Measurements from ENCODE around the gene OR11H6. TPM values are rescaled to one million over a fixed set of nuclear protein-coding genes. Genes with fewer than 3 reads are reported as not detected.
"Not testable (repeated sequence)": the region's sequence is repeated elsewhere in the genome, so short reads cannot be mapped to it uniquely, and the experiment has no call there.

Gene OR11H6
- total RNA-seq, 2 experiments from 2014 or later = not detected

GRCh38 chr14:20197459-20197858, 26.1 kb upstream of the OR11H6 start:
- H3K4me1 Mint-ChIP-seq (ENCODE audit: low read depth) = no peaks in the 10 kb centered on the region
- ChIA-PET CTCF (no interaction called here), POLR2A (no interaction called here)
- H3K9me3 Mint-ChIP-seq (ENCODE audit: insufficient read depth) = no peaks in the 10 kb centered on the region
- DNase-seq = no peak
- ATAC-seq = no peak
- no peaks in the 10 kb centered on the region for H3K36me3 Mint-ChIP-seq (ENCODE audit: low read depth)
- no peak overlapping the region for H3K27ac Mint-ChIP-seq
- peaks cover 3% of the 10 kb centered on the region for H3K27me3 Mint-ChIP-seq (ENCODE audit: low read depth)
- no peak overlapping the region for H3K4me3 Mint-ChIP-seq

DNA sequence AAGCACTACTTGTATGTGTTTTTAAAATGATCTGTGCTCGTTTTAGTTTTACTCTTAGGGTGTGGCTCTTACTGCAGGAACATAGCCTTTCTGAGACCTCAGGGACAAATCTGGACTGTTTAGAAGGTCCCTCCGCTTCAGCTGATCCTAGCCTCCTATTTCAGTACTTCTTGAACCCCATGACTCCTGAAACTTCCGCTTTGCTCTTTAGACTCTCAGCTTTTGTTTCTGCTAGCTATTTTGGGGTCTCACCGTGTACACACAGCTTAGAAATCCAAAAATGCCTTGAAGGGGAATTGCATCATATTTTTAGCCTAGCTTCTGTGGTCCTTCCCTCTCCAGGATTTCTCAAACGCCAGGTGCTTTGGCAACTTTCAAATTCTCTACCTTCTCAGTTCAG, 24.5 kb upstream of the OR11H6 start:
- Mint-ChIP-seq H3K4me3 (no peak overlapping the region), H3K27ac (no peak overlapping the region), H3K9me3 (ENCODE audit: insufficient read depth) (no peaks in the 10 kb centered on the region), H3K36me3 (ENCODE audit: low read depth) (no peaks in the 10 kb centered on the region), H3K27me3 (ENCODE audit: low read depth) (no peaks in the 10 kb centered on the region), H3K4me1 (ENCODE audit: low read depth) (no peaks in the 10 kb centered on the region)
- ATAC-seq = no peak
- CTCF ChIA-PET = no interaction called here
- POLR2A ChIA-PET = no interaction called here
- no peak for DNase-seq

DNA sequence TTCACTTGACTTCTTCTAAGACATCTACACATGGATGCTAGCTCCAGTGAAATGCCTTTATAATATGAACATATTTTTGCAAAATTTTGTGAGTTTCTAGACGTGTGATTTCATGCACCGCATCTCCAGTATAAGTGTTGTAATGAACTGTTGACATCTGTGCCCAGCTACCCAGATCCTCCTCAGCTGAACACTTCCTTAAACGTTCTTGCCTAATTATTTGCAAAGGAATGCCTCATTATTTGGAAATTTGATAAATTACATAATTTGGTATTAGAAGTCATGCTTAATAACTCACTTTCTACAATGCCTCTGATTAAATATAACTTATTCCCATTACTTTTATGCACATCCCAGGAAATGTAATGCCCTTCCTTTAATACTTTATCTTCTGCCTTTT, 18.8 kb upstream of the OR11H6 start:
- no peak overlapping the region for H3K4me3 Mint-ChIP-seq

DNA sequence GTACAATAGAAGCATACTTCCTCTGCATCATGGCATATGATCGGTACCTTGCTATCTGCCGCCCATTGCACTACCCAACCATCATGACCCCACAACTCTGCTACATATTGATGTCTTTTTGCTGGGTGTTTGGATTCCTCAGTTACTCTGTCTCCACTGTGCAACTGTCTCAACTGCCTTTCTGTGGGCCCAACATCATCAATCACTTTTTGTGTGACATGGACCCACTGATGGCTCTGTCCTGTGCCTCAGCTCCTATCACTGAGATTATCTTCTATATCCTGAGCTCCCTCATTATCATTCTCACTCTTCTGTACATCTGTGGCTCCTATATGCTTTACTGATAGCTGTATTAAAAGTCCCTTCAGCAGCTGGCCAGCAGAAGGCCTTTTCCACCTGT, 13.9 kb upstream of the OR11H6 start:
- no peak overlapping the region for H3K27ac Mint-ChIP-seq
- H3K36me3 Mint-ChIP-seq (ENCODE audit: low read depth) = no peaks in the 10 kb centered on the region
- H3K9me3 Mint-ChIP-seq (ENCODE audit: insufficient read depth) = no peaks in the 10 kb centered on the region
- ChIA-PET CTCF (no interaction called here), POLR2A (no interaction called here)
- ATAC-seq (no peak), DNase-seq (no peak)
- no peak overlapping the region for H3K4me3 Mint-ChIP-seq
- H3K4me1 Mint-ChIP-seq (ENCODE audit: low read depth) = no peaks in the 10 kb centered on the region
- H3K27me3 Mint-ChIP-seq (ENCODE audit: low read depth) = peaks cover 9% of the 10 kb centered on the region

More for the DNA sequence above, 18.8 kb upstream of the OR11H6 start:
- no peaks in the 10 kb centered on the region for H3K4me1 Mint-ChIP-seq (ENCODE audit: low read depth)
- ChIA-PET CTCF (no interaction called here), POLR2A (no interaction called here)
- no peaks in the 10 kb centered on the region for H3K36me3 Mint-ChIP-seq (ENCODE audit: low read depth)
- H3K27me3 Mint-ChIP-seq (ENCODE audit: low read depth) = peaks cover 9% of the 10 kb centered on the region
- ATAC-seq = no peak
- H3K27ac Mint-ChIP-seq = no peak overlapping the region
- no peak for DNase-seq
- H3K9me3 Mint-ChIP-seq (ENCODE audit: insufficient read depth) = no peaks in the 10 kb centered on the region

DNA sequence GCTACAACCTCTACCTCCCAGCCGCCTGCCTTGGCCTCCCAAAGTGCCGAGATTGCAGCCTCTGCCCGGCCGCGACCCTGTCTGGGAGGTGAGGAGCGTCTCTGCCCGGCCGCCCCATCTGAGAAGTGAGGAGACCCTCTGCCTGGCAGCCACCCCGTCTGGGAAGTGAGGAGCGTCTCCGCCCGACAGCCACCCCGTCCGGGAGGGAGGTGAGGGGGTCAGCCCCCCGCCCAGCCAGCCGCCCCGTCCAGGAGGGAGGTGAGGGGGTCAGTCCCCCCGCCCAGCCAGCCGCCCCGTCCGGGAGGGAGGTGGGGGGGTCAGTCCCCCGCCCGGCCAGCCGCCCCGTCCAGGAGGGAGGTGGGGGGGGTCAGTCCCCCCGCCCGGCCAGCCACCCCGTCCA, 11.1 kb upstream of the OR11H6 start:
- H3K4me3 Mint-ChIP-seq; H3K36me3 Mint-ChIP-seq (ENCODE audit: low read depth); CTCF ChIA-PET; H3K27ac Mint-ChIP-seq; ATAC-seq; H3K4me1 Mint-ChIP-seq (ENCODE audit: low read depth); H3K9me3 Mint-ChIP-seq (ENCODE audit: insufficient read depth); H3K27me3 Mint-ChIP-seq (ENCODE audit: low read depth); POLR2A ChIA-PET; DNase-seq: not testable (repeated sequence)

GRCh38 chr14:20215196-20215595, 8.3 kb upstream of the OR11H6 start:
- ChIA-PET CTCF (no interaction called here), POLR2A (no interaction called here)
- no peak overlapping the region for H3K27ac Mint-ChIP-seq
- H3K9me3 Mint-ChIP-seq (ENCODE audit: insufficient read depth) = no peaks in the 10 kb centered on the region
- no peaks in the 10 kb centered on the region for H3K27me3 Mint-ChIP-seq (ENCODE audit: low read depth)
- H3K4me1 Mint-ChIP-seq (ENCODE audit: low read depth) = no peaks in the 10 kb centered on the region
- DNase-seq (no peak), ATAC-seq (no peak)
- no peak overlapping the region for H3K4me3 Mint-ChIP-seq
- H3K36me3 Mint-ChIP-seq (ENCODE audit: low read depth) = no peaks in the 10 kb centered on the region

GRCh38 chr14:20219033-20219432, 4.5 kb upstream of the OR11H6 start:
- ChIA-PET CTCF (no interaction called here), POLR2A (no interaction called here)
- Mint-ChIP-seq H3K4me3 (no peak overlapping the region), H3K27ac (no peak overlapping the region), H3K36me3 (ENCODE audit: low read depth) (no peaks in the 10 kb centered on the region), H3K27me3 (ENCODE audit: low read depth) (no peaks in the 10 kb centered on the region), H3K9me3 (ENCODE audit: insufficient read depth) (no peaks in the 10 kb centered on the region), H3K4me1 (ENCODE audit: low read depth) (no peaks in the 10 kb centered on the region)
- DNase-seq (no peak), ATAC-seq (no peak)

DNA sequence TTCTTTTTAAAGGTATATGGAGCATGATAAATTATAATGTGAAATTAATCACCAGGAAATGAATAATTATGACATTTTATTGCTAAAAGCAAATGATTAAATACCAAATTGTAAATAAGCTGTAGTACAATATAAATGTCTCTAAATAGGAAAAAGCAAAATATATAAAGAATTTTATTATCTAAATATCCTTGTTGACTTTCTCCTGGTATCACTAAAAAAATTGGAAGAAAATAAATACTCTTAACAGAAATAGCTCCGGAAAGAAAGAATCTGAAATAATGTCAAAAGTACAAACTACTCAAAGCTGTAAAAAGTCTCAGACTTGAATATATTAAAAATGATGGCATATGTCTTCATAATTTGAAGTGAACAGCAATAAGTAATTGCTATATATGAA, 5.2 kb downstream of the OR11H6 start, which contains the start of gene OR11H7:
OR11H7 (plus strand) TSS at position 301 of the 400 bp plus-strand sequence.
- no peak for ATAC-seq
- no peaks in the 10 kb centered on the region for H3K36me3 Mint-ChIP-seq (ENCODE audit: low read depth)
- CTCF ChIA-PET = no interaction called here
- no peak within 1 kb of the TSS for H3K27ac Mint-ChIP-seq
- H3K9me3 Mint-ChIP-seq (ENCODE audit: insufficient read depth) = no peaks in the 10 kb centered on the region
- no peaks in the 10 kb centered on the region for H3K4me1 Mint-ChIP-seq (ENCODE audit: low read depth)
- DNase-seq = no peak
- H3K4me3 Mint-ChIP-seq = no peak within 1 kb of the TSS
- POLR2A ChIA-PET = no interaction called here
- peaks cover 3% of the 10 kb centered on the region for H3K27me3 Mint-ChIP-seq (ENCODE audit: low read depth)

- POLR2A ChIA-PET; H3K27me3 Mint-ChIP-seq (ENCODE audit: low read depth); H3K4me1 Mint-ChIP-seq (ENCODE audit: low read depth); H3K36me3 Mint-ChIP-seq (ENCODE audit: low read depth); ATAC-seq; H3K27ac Mint-ChIP-seq; H3K9me3 Mint-ChIP-seq (ENCODE audit: insufficient read depth); CTCF ChIA-PET; DNase-seq; H3K4me3 Mint-ChIP-seq: not testable (repeated sequence)
Observed at GRCh38 chr14:20235415-20235814, 11.9 kb downstream of the OR11H6 start.

GRCh38 chr14:20247646-20248246, 24.2 kb downstream of the OR11H6 start:
- H3K27me3 Mint-ChIP-seq (ENCODE audit: low read depth) = no peaks in the 10 kb centered on the region
- POLR2A ChIA-PET = no interaction called here
- H3K4me3 Mint-ChIP-seq = no peak overlapping the region
- H3K27ac Mint-ChIP-seq = no peak overlapping the region
- H3K4me1 Mint-ChIP-seq (ENCODE audit: low read depth) = no peaks in the 10 kb centered on the region
- DNase-seq = no peak
- no peaks in the 10 kb centered on the region for H3K9me3 Mint-ChIP-seq (ENCODE audit: insufficient read depth)
- ATAC-seq = no peak
- H3K36me3 Mint-ChIP-seq (ENCODE audit: low read depth) = no peaks in the 10 kb centered on the region
- CTCF ChIA-PET = no interaction called here

- Mint-ChIP-seq H3K27me3 (ENCODE audit: low read depth) (no peaks in the 10 kb centered on the region), H3K4me3 (no peak overlapping the region), H3K4me1 (ENCODE audit: low read depth) (no peaks in the 10 kb centered on the region), H3K9me3 (ENCODE audit: insufficient read depth) (no peaks in the 10 kb centered on the region), H3K27ac (no peak overlapping the region), H3K36me3 (ENCODE audit: low read depth) (no peaks in the 10 kb centered on the region)
- ChIA-PET CTCF (no interaction called here), POLR2A (no interaction called here)
- DNase-seq (no peak), ATAC-seq (no peak)
Observed at GRCh38 chr14:20262642-20263128, 39.2 kb downstream of the OR11H6 start.

DNA sequence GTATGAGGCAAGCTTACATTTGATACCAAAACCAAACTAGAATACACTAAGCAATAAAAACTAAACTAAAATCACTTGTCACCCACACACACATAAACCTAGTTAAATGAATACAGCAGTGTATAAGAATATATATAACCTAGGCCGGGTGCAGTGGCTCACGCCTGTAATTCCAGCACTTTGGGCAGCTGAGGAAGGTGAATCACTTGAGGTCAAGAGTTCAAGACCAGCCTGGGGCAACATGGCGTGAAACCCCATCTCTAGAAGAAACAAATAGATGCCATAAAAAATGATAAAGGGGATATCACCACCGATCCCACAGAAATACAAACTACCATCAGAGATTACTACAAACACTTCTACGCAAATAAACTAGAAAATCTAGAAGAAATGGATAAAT, 40.9 kb downstream of the OR11H6 start:
- H3K4me3 Mint-ChIP-seq; H3K4me1 Mint-ChIP-seq (ENCODE audit: low read depth); H3K36me3 Mint-ChIP-seq (ENCODE audit: low read depth); DNase-seq; H3K9me3 Mint-ChIP-seq (ENCODE audit: insufficient read depth); H3K27me3 Mint-ChIP-seq (ENCODE audit: low read depth); POLR2A ChIA-PET; ATAC-seq; H3K27ac Mint-ChIP-seq: not testable (repeated sequence)
- CTCF ChIA-PET = interaction anchor here (0.6 kb wide), 1 partner anchor 232 kb away, joined by 3 read pairs; no protein-coding TSS in a partner anchor

- Mint-ChIP-seq H3K4me1 (ENCODE audit: low read depth) (peaks cover 7% of the 10 kb centered on the region), H3K36me3 (ENCODE audit: low read depth) (peaks cover 27% of the 10 kb centered on the region), H3K4me3 (no peak overlapping the region), H3K27ac (no peak overlapping the region), H3K9me3 (ENCODE audit: insufficient read depth) (peaks cover 14% of the 10 kb centered on the region), H3K27me3 (ENCODE audit: low read depth) (no peaks in the 10 kb centered on the region)
- ChIA-PET POLR2A (no interaction called here), CTCF (no interaction called here)
- no peak for DNase-seq
- no peak for ATAC-seq
Observed at GRCh38 chr14:20274062-20274461, 50.6 kb downstream of the OR11H6 start.

All from activated CD8-positive, alpha-beta T cell treated with anti-CD3 and anti-CD28 coated beads, Interleukin-2, amount 10 ng/mL, durations not matched to agents 7 days and 5 days (primary cell).